HepG2 (cell line): Measurements from ENCODE around the gene TMEM229A.

ENCODE experiments used
- ETV6 ChIP-seq: sonication (generic); formaldehyde crosslinking; conservative IDR thresholded peaks from 2 replicates; pipeline ENCODE4 v1.4.0; 2020; ENCODE audit warnings: missing genetic modification reagents
- FOSL1 ChIP-seq: sonication (generic); formaldehyde crosslinking; IDR thresholded peaks from 2 replicates; pipeline ENCODE4 v1.9.0; 2021; ENCODE audit warnings: missing genetic modification reagents, borderline replicate concordance
- HMG20A ChIP-seq: IDR thresholded peaks from 2 replicates; pipeline ENCODE4 v1.6.1; 2016; ENCODE audit warnings: borderline replicate concordance
- HNF4A ChIP-seq: sonication (generic); formaldehyde crosslinking; IDR thresholded peaks from 2 replicates; pipeline ENCODE4 v1.4.0; 2020; ENCODE audit warnings: missing genetic modification reagents

GRCh38 chr7:124009321-124009720, 23.5 kb downstream of the TMEM229A start:
- TF ChIP-seq FOSL1 (CRISPR knock-in tag), result no peak
- no peak for TF ChIP-seq HNF4A
- no peak for TF ChIP-seq HMG20A (CRISPR knock-in tag)
- TF ChIP-seq ETV6 (CRISPR knock-in tag), result no peak
